ENCODE data around the gene LDLRAD4. TPM values are rescaled to one million over a fixed set of nuclear protein-coding genes. Genes with fewer than 3 reads are reported as not detected.

The LDLRAD4 gene
- polyA plus RNA-seq, 1 donor, result 9.3 TPM

- no peak for DNase-seq (ENCODE audit: low read depth)
Observed at GRCh38 chr18:13382954-13383827, 164.6 kb downstream of the LDLRAD4 start.

- DNase-seq (ENCODE audit: low read depth), result no peak
Observed at GRCh38 chr18:13386891-13387801, 168.6 kb downstream of the LDLRAD4 start.

GRCh38 chr18:13387855-13388548, 169.4 kb downstream of the LDLRAD4 start:
- no peak for DNase-seq (ENCODE audit: low read depth)

- no peak for DNase-seq (ENCODE audit: low read depth)
Observed at GRCh38 chr18:13388586-13389490, 170.3 kb downstream of the LDLRAD4 start.

GRCh38 chr18:13389491-13390131, 171.1 kb downstream of the LDLRAD4 start:
- DNase-seq (ENCODE audit: low read depth), result no peak

- no peak for DNase-seq (ENCODE audit: low read depth)
Observed at GRCh38 chr18:13390196-13390595, 171.6 kb downstream of the LDLRAD4 start.

- DNase-seq (ENCODE audit: low read depth), result no peak
Observed at GRCh38 chr18:13390711-13391110, 172.2 kb downstream of the LDLRAD4 start.

- DNase-seq (ENCODE audit: low read depth), result no peak
Observed at GRCh38 chr18:13392029-13392750, 173.6 kb downstream of the LDLRAD4 start.

GRCh38 chr18:13392899-13393298, 174.3 kb downstream of the LDLRAD4 start:
- DNase-seq (ENCODE audit: low read depth), result no peak

GRCh38 chr18:13393338-13393737, 174.8 kb downstream of the LDLRAD4 start:
- no peak for DNase-seq (ENCODE audit: low read depth)

GRCh38 chr18:13394801-13395200, 176.2 kb downstream of the LDLRAD4 start:
- no peak for DNase-seq (ENCODE audit: low read depth)

- no peak for DNase-seq (ENCODE audit: low read depth)
Observed at GRCh38 chr18:13395577-13395976, 177.0 kb downstream of the LDLRAD4 start.

- no peak for DNase-seq (ENCODE audit: low read depth)
Observed at GRCh38 chr18:13397504-13398163, 179.1 kb downstream of the LDLRAD4 start.

- DNase-seq (ENCODE audit: low read depth), result no peak
Observed at GRCh38 chr18:13398631-13399030, 180.1 kb downstream of the LDLRAD4 start.

- DNase-seq (ENCODE audit: low read depth), result no peak
Observed at GRCh38 chr18:13399511-13399910, 181.0 kb downstream of the LDLRAD4 start.

GRCh38 chr18:13400636-13401315, 182.2 kb downstream of the LDLRAD4 start:
- no peak for DNase-seq (ENCODE audit: low read depth)

- DNase-seq (ENCODE audit: low read depth), result no peak
Observed at GRCh38 chr18:13401404-13401803, 182.8 kb downstream of the LDLRAD4 start.

- DNase-seq (ENCODE audit: low read depth), result no peak
Observed at GRCh38 chr18:13401826-13402225, 183.3 kb downstream of the LDLRAD4 start.

Measured in forelimb muscle (tissue), 1 donor.